GM18505 (cell line): ENCODE results near the gene OR10Z1.

Experiments
- ATAC-seq: cut with Tn5 transposase; IDR thresholded peaks from one replicate; pipeline ENCODE4 v1.9.1; 2021; ENCODE audit not compliant: unreplicated experiment
- POLR2A ChIP-seq: IDR thresholded peaks from 4 replicates; pipeline ENCODE4 v1.6.1; 2011; ENCODE audit warnings: borderline replicate concordance; ENCODE audit not compliant: insufficient read depth, insufficient read length; ENCODE audit errors: extremely low read depth

The OR10Z1 gene

DNA sequence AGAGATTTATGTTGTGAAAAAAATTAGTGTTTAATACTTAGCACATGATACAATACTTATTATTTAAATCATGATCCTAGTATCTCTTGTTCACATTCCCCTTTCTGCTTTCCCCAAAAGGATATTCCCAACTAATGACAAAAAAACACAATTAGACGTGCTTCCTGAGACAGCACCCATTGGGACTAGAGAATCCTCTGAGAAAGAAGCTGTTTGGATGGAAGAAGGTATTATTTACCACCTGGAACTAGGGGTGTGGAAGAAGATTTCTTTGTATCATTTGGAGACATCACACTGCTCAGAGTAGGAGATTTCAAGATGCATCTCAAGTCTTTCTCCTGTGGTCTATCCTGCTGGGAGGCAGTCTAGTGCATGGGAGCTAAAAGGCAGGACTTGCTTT lies at the start of gene OR10Z1:
TSS of gene OR10Z1 (plus strand) at position 301 of the 400 bp plus-strand sequence. CDS start 1,171 bp downstream, outside the sequence.
- TF ChIP-seq POLR2A: no peak
- ATAC-seq: no peak

DNA sequence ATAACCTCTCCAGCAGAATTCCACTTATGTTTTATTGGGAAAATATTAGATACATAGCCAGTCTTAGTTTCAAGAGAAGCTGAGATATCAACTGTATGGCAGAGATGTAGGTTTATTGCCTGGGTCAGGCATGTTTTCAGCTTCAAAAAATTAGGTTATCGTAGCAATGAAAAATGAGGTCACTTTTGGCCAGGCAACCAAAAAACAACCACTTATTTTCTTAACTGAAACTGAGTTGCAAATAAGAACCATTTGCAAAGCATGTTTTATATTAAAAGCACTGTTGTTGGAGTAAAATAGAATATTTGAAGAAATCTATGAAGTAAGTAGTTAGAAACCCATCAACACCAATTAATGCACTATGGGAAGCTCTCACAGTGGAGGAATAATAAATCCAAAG lies 45.4 kb upstream of the OR10Z1 start:
- ATAC-seq: no peak
- no peak for TF ChIP-seq POLR2A

GRCh38 chr1:158563853-158564252 lies 41.2 kb upstream of the OR10Z1 start:
- no peak for TF ChIP-seq POLR2A
- no peak for ATAC-seq

GRCh38 chr1:158564608-158565007 lies 40.5 kb upstream of the OR10Z1 start:
- ATAC-seq: no peak
- TF ChIP-seq POLR2A: no peak

DNA sequence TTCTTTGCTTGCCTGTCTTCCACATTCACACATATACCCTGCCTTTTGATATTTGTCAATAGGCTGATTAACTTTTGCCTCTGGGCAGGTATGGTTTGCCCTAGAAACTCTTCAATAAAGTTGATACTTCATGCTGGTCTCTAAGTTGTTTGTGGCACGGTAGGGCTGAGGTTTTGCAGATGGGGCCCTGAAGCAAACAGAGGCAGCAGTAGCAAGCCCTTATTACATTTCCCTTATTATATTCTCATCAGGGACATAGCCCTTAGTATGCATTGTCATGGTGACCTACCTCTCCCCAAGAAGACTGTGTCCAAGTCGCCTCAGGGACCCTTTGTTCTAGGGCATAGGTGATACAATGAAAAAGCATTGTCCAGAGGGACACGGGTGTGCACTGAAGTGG lies 34.6 kb upstream of the OR10Z1 start, which contains the start of gene OR6P1:
TSS of gene OR6P1 (minus strand) at position 101 of the 400 bp plus-strand sequence. CDS start 6,976 bp downstream, outside the sequence.
- TF ChIP-seq POLR2A: no peak
- ATAC-seq: no peak

GRCh38 chr1:158572226-158572625 lies 32.8 kb upstream of the OR10Z1 start:
- no peak for ATAC-seq
- TF ChIP-seq POLR2A: no peak

DNA sequence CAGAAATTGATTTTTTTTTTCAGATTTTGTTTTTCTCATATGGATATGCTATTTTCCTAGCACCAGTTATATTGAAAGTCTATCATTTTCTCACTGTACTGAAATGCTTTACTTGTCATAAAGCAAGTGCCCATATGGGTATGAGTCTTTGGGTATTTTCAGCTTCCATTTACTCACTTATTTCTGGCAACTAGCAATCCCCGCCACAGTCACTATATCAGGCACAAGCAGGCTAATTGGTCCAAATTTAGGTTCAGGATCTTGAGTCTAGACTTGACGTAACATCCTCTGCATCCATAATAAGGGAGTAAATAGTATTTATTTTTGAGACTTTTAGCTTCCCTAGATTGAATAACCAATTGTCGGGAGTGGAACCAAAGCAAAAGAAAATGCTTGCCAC lies 27.5 kb upstream of the OR10Z1 start:
- no peak for TF ChIP-seq POLR2A
- no peak for ATAC-seq

DNA sequence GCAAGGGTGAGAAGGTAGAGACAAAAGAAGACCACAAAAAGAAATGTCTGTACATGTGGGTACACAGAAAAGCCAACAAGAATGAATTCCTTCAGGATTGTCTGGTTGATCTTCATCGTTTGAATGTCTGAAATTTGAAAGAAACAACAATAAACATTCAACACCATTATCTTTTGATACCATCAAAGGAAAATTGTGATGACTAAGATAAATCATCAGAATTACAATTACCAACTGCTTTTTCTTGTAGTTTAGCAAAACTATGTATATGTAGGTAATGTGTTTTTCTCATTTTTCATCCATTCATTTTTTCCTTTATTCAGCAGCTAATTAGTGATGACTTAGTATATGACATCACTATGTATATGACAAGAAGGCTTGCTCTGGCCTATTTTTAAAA lies 25.3 kb upstream of the OR10Z1 start, which contains the start of gene OR10X1:
TSS of gene OR10X1 (minus strand) at position 167 of the 400 bp plus-strand sequence. CDS start at position 167, 0 bp downstream.
- no peak for ATAC-seq
- no peak for TF ChIP-seq POLR2A

- no peak for TF ChIP-seq POLR2A
- ATAC-seq: no peak
These were observed 21.1 kb upstream of the OR10Z1 start for GRCh38 chr1:158583962-158584361.

DNA sequence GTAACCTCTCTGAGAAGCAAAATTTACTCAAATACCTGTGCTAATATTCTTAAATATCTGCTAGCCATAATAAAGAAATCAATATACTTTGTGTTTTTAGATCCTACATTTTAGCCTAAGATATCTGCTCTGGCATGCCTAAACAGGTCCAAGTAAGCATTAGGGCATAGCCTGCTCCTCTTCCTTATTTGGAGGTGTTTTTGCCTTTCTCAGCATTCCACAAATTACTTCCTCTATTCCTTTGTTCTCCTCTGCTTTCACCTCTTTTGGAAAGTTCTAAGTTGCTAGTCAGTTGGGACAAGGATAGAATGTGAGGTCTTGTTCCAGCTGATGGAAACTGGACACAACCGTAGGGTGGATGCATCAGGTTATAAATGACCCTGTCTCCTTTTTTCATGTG lies 18.1 kb upstream of the OR10Z1 start:
- no peak for TF ChIP-seq POLR2A
- no peak for ATAC-seq

DNA sequence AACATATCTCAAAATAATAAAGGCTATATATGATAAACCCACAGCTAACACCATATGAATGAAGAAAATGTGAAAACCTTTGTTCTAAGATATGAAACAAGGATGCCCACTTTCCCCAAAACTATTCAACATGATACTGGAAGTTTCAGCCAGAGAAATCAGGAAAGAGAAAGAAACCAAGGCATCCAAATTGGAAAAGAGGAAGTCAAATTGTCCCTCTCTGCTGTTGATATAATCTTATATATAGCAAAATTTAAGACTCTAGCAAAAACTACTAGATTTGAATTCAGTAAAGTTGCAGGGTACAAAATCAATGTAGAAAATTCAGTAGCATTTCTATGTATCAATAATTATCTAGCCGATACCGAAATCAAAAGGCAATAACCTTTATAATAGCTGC lies 4.3 kb upstream of the OR10Z1 start:
- ATAC-seq: no peak
- TF ChIP-seq POLR2A: no peak

DNA sequence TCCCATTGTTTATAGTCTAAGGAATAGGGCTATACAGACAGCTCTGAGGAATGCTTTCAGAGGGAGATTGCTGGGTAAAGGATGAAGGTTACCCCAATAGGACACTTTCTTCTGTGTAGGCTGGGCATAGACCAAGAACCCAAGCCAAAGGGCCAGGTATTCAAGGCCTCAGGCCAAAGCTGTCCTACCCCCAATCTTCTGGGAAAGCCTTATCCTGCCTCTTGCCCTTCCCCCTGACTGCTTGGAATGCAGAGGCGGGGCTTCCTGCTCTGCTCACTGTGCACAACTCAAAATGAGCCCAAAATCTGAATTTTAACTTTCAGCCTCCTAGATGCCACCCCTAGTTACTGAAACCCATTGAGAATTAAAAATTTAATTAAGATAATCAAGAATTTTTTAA lies 2.2 kb downstream of the OR10Z1 start:
- TF ChIP-seq POLR2A: no peak
- no peak for ATAC-seq

DNA sequence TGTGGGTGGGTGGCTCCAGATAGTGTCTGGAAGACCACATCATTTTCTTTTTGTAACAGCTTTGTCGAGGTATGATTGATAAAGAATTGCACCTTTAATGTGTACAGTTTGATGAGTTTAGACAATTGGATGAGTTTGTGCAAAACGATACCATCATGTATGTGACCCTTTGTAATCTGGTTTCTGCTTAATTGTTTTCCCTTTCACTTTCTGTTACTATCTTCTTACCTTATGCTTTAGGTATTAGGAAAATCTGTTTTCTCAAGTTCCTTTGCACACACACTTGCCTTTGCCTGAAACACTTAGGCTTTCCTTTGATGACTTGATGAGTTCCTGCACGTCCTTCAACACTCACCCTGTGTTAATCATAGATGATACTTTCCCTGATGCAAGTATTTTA lies 6.8 kb downstream of the OR10Z1 start:
- no peak for ATAC-seq
- no peak for TF ChIP-seq POLR2A

- TF ChIP-seq POLR2A: no peak
- no peak for ATAC-seq
These were observed 8.7 kb downstream of the OR10Z1 start for GRCh38 chr1:158613764-158614163.

- TF ChIP-seq POLR2A: no peak
- no peak for ATAC-seq
These were observed 33.1 kb downstream of the OR10Z1 start for GRCh38 chr1:158638146-158638545.
